GM12892 (cell line): ENCODE results near the gene USP9Y.

ENCODE experiments used
- DNase-seq: peaks from one replicate; pipeline ENCODE4 v3.0.0; 2011; ENCODE audit not compliant: insufficient read length
- FAIRE-seq: peaks from 2 replicates; lab custom pipeline; 2011; peaks lifted over from hg19 to GRCh38; lab: Jason Lieb, UNC
- POLR2A ChIP-seq: IDR thresholded peaks from 2 replicates; pipeline ENCODE4 v1.6.1; 2011; ENCODE audit warnings: low read depth, low read length, control low read depth
- POLR2AphosphoS5 ChIP-seq: IDR thresholded peaks from 2 replicates; pipeline ENCODE4 v1.6.1; 2011; ENCODE audit warnings: low read depth, low read length, control low read depth
- TAF1 ChIP-seq: IDR thresholded peaks from 2 replicates; pipeline ENCODE4 v1.6.1; 2011; ENCODE audit warnings: low read depth, mild to moderate bottlenecking, control low read depth, low read length, borderline replicate concordance

Gene USP9Y

DNA sequence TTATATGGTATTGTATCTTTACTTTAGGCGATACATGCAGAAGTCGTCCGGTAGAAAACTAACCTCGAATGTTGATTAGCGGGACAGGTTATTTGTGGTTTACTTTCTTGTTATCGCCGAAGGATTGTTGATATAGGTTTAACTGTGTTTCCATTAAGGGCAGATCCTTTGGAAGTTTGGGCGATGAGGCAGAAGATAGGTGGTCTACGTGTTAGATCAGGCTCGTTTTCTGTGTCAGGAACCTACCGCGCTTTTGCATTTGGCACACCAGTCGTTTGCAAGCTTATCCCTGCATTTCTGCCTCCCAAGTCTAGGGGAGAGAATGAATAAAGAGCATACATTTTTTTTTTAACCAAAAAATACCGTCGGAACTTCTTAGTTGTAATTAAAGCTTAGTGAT, 204.9 kb downstream of the USP9Y start:
- no peak for DNase-seq
- FAIRE-seq = no peak
- TF ChIP-seq POLR2AphosphoS5 (no peak), TAF1 (no peak), POLR2A (no peak)
